SK-N-SH (cell line): Measurements from ENCODE around the gene OTUD5. TPM values are rescaled to one million over a fixed set of nuclear protein-coding genes. Genes with fewer than 3 reads are reported as not detected.
A peak's percentile ranks its signal among the peaks of the same experiment; 100 is the strongest.

Experiments
- CTCF ChIA-PET: fragments of 300-600, 350-600 bp; formaldehyde crosslinking; extraction: SDS; loops from one replicate; lab custom pipeline; 2021; lab: Yijun Ruan, JAX
- POLR2A ChIA-PET: fragments of 350-600 bp; sonication (Branson Sonifier 250); formaldehyde crosslinking; extraction: SDS; loops from one replicate; lab custom pipeline; 2020; ENCODE audit warnings: antibody characterized with exemption, inconsistent platforms; lab: Yijun Ruan, JAX
- DNase-seq: peaks from one replicate; pipeline ENCODE4 v3.0.0; 2012
- H2AFZ ChIP-seq: fragments of 200-600 bp; sonication (generic); 2 replicates; pipeline ENCODE4 v1.8.1; 2016; ENCODE audit warnings: antibody characterized with exemption, mild to moderate bottlenecking, low read depth
- H3F3A ChIP-seq: fragments of 200-600 bp; sonication (generic); replicated peaks from 2 replicates; pipeline ENCODE3; 2016; ENCODE audit warnings: antibody characterized with exemption, mild to moderate bottlenecking; ENCODE audit not compliant: insufficient read depth
- H3K27ac ChIP-seq, 2 experiments: fragments of 200-500 bp in 1 of 2; fragments of 200-600 bp in 1 of 2; sonication (Bioruptor generic) in 1 of 2; sonication (generic), shearing (Covaris generic) in 1 of 2; 2 replicates each; pipeline versions ENCODE4 v1.5.1 to v1.6.1; 2014 to 2016; ENCODE audit warnings: low read depth in 2 of 2, inconsistent platforms in 1 of 2, low read length in 1 of 2, mild to moderate bottlenecking in 1 of 2, mixed read lengths in 1 of 2
- H3K27me3 ChIP-seq: fragments of 200-600 bp; sonication (generic), shearing (Covaris generic); 2 replicates; pipeline ENCODE4 v1.6.1; 2016; ENCODE audit warnings: mixed run types; ENCODE audit not compliant: insufficient read depth
- H3K36me3 ChIP-seq, 2 experiments: fragments of 200-500 bp in 1 of 2; fragments of 200-600 bp in 1 of 2; sonication (Bioruptor generic) in 1 of 2; sonication (generic) in 1 of 2; replicated peaks in 1 of 2; 2 replicates each; pipeline versions ENCODE3 to v1.5.1; 2014 to 2016; ENCODE audit warnings: low read length in 1 of 2, mild to moderate bottlenecking in 1 of 2; ENCODE audit not compliant: insufficient read depth in 2 of 2, control insufficient read depth in 1 of 2
- H3K4me1 ChIP-seq, 2 experiments: fragments of 200-500 bp in 1 of 2; fragments of 200-600 bp in 1 of 2; sonication (Bioruptor generic) in 1 of 2; sonication (generic), shearing (Covaris generic) in 1 of 2; 2 replicates each; pipeline versions ENCODE4 v1.5.1 to v1.6.1; 2014 to 2016; ENCODE audit warnings: low read depth in 1 of 2, low read length in 1 of 2, mixed run types in 1 of 2; ENCODE audit not compliant: insufficient read depth in 2 of 2, control insufficient read depth in 1 of 2
- H3K4me2 ChIP-seq: fragments of 200-600 bp; sonication (generic), shearing (Covaris generic); 2 replicates; pipeline ENCODE4 v1.6.1; 2017; ENCODE audit warnings: mixed run types
- H3K4me3 ChIP-seq, 2 experiments: fragments of 200-500 bp in 1 of 2; fragments of 200-600 bp in 1 of 2; sonication (Bioruptor generic) in 1 of 2; sonication (generic), shearing (Covaris generic) in 1 of 2; 2 replicates each; pipeline versions ENCODE4 v1.5.1 to v1.8.1; 2014 to 2016; ENCODE audit warnings: low read depth in 2 of 2, inconsistent platforms in 1 of 2, low read length in 1 of 2, mild to moderate bottlenecking in 1 of 2, mixed read lengths in 1 of 2, moderate library complexity in 1 of 2
- H3K79me2 ChIP-seq: fragments of 200-600 bp; sonication (generic); 2 replicates; pipeline ENCODE4 v1.8.1; 2017; ENCODE audit warnings: mild to moderate bottlenecking; ENCODE audit not compliant: insufficient read depth
- H3K9ac ChIP-seq: fragments of 200-600 bp; sonication (generic); 2 replicates; pipeline ENCODE4 v1.6.1; 2017; ENCODE audit warnings: mixed run types
- H3K9me2 ChIP-seq: fragments of 200-600 bp; sonication (generic); 2 replicates; pipeline ENCODE4 v1.6.1; 2017; ENCODE audit warnings: mixed run types
- H3K9me3 ChIP-seq: fragments of 200-600 bp; sonication (generic); 2 replicates; pipeline ENCODE4 v1.6.1; 2017; ENCODE audit warnings: mixed run types, mild to moderate bottlenecking, moderate library complexity
- H4K20me1 ChIP-seq: fragments of 200-600 bp; sonication (generic); 2 replicates; pipeline ENCODE4 v1.6.1; 2017; ENCODE audit warnings: mild to moderate bottlenecking, mixed run types; ENCODE audit not compliant: insufficient read depth
- CHD2 ChIP-seq: fragments of 150-350 bp; IDR thresholded peaks from 2 replicates; pipeline ENCODE4 v1.6.1; 2018; ENCODE audit warnings: low read length; ENCODE audit not compliant: partially characterized antibody
- EP300 ChIP-seq, 2 experiments: IDR thresholded peaks; 2 replicates each; pipeline versions ENCODE4 v1.4.0 to v1.6.1; 2012; ENCODE audit warnings: borderline replicate concordance in 1 of 2, low read depth in 1 of 2, low read length in 1 of 2
- GABPA ChIP-seq: IDR thresholded peaks from 2 replicates; pipeline ENCODE4 v1.4.0; 2012; ENCODE audit warnings: low read depth, mild to moderate bottlenecking
- GATA2 ChIP-seq: sonication (generic); formaldehyde crosslinking; IDR thresholded peaks from 2 replicates; pipeline ENCODE4 v1.5.0; 2020; ENCODE audit warnings: mild to moderate bottlenecking, missing genetic modification reagents
- JUND ChIP-seq: IDR thresholded peaks from 2 replicates; pipeline ENCODE4 v1.4.0; 2012
- MEF2A ChIP-seq: IDR thresholded peaks from 2 replicates; pipeline ENCODE4 v1.4.0; 2012; ENCODE audit warnings: low read depth, borderline replicate concordance
- NFIC ChIP-seq: IDR thresholded peaks from 2 replicates; pipeline ENCODE4 v1.4.0; 2012; ENCODE audit warnings: borderline replicate concordance
- PBX3 ChIP-seq: IDR thresholded peaks from 2 replicates; pipeline ENCODE4; 2012
- RAD21 ChIP-seq: IDR thresholded peaks from 2 replicates; pipeline ENCODE4 v1.6.1; 2012; ENCODE audit warnings: mild to moderate bottlenecking, low read length
- RCOR1 ChIP-seq: fragments of 150-350 bp; IDR thresholded peaks from 2 replicates; pipeline ENCODE4 v1.6.1; 2017; ENCODE audit warnings: antibody characterized with exemption, low read length
- RXRA ChIP-seq: IDR thresholded peaks from 2 replicates; pipeline ENCODE4 v1.4.0; 2012; ENCODE audit warnings: low read depth, mild to moderate bottlenecking, borderline replicate concordance
- SMC3 ChIP-seq: IDR thresholded peaks from 2 replicates; pipeline ENCODE4 v1.6.1; 2012; ENCODE audit warnings: low read depth, low read length, improper control_type of control experiment
- TCF12 ChIP-seq: IDR thresholded peaks from 2 replicates; pipeline ENCODE4 v1.4.0; 2012
- USF1 ChIP-seq: IDR thresholded peaks from 2 replicates; pipeline ENCODE4 v1.4.0; 2012; ENCODE audit warnings: low read depth, borderline replicate concordance
- ZBTB33 ChIP-seq: IDR thresholded peaks from 2 replicates; pipeline ENCODE4 v1.4.0; 2012; ENCODE audit warnings: low read depth, borderline replicate concordance
- WGBS: methylation state at CpG from one replicate; pipeline ENCODE4 v1.1.6; 2017; ENCODE audit warnings: low lambda C conversion rate; 5-methylcytosine and 5-hydroxymethylcytosine counted together
- polyA plus RNA-seq, 3 experiments: library from polyadenylated mRNA; depleted of rRNA; stranded (reverse); fragments of >200 nt; gene quantifications; 2 replicates each; pipeline ENCODE4 v1.2.3, GENCODE V29; 2012
- TF ChIP-seq, protein P1 (sequence below): IDR thresholded peaks from 2 replicates; pipeline ENCODE4 v1.4.0; 2012; ENCODE audit warnings: low read depth
- TF ChIP-seq, protein P2 (sequence below): fragments of 150-350 bp; IDR thresholded peaks from 2 replicates; pipeline ENCODE4 v1.6.1; 2017; ENCODE audit warnings: antibody characterized with exemption, low read length, low read depth, borderline replicate concordance

OTUD5 gene
- polyA plus RNA-seq, 1 of the 3 experiments (the other 2 are of a cell fraction) = 90.4 TPM

GRCh38 chrX:48960291-48960690 lies 2.9 kb upstream of the OTUD5 start:
- whole genome bisulfite sequencing = 93% methylated on average over 2 of the region's 2 CpGs
- Histone ChIP-seq H3K79me2 (peaks cover 19% of the 10 kb centered on the region), H3K36me3 (peaks cover 2 to 7% of the 10 kb centered on the region in 2 experiments), H3F3A (no peaks in the 10 kb centered on the region), H3K4me3 (no peak overlapping the region), H3K9me3 (no peaks in the 10 kb centered on the region), H4K20me1 (peaks cover 15% of the 10 kb centered on the region), H3K27me3 (0 out of 2 replicates have a peak, but pooled peaks cover 4% of the 10 kb centered on the region), H3K4me2 (no peak overlapping the region), H3K9ac (no peak overlapping the region), H3K9me2 (no peaks in the 10 kb centered on the region), H2AFZ (no peak overlapping the region), H3K4me1 (peaks cover 10 to 31% of the 10 kb centered on the region in 2 experiments; a peak in 3 of 4 replicates), H3K27ac (no peak overlapping the region)
- CTCF ChIA-PET = no interaction called here
- TF ChIP-seq MEF2A = no peak
- no peak for TF ChIP-seq SMC3
- no peak for TF ChIP-seq RAD21
- TF ChIP-seq RXRA = no peak
- no peak for TF ChIP-seq USF1
- TF ChIP-seq ZBTB33 = no peak
- no peak for TF ChIP-seq CHD2
- no peak for TF ChIP-seq PBX3
- POLR2A ChIA-PET = no interaction called here
- DNase-seq = no peak

DNA sequence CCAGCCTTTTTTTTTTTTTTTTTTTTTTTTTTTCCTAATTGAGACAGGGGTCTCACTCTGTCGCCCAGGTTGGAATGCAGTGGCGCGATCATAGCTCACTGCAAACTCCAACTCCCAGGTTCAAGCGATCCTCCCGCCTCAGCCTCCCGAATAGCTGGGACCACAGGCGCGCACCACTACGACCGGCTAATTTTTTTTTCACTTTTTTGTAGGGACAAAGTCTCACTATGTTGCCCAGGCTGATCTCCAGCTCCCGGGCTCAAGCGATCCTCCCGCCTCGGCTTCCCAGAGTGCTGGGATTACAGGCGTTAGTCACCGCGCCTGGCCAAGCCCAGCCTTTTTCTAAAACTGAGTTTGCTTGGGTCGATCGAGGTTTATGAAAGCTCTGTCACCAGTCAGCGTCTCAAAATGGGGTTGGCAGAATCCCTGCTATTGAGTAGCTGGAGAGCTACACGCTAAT lies 1.3 kb upstream of the OTUD5 start:
- Histone ChIP-seq H3K4me3 (peak overlapping the region; percentile 82 to 93), H3K4me2 (peak overlapping the region; percentile 83), H2AFZ (peak overlapping the region; percentile 85), H3K9me3 (no peaks in the 10 kb centered on the region), H3K4me1 (peaks cover 10 to 40% of the 10 kb centered on the region in 2 experiments; a peak in 3 of 4 replicates), H3K27ac (peak overlapping the region; percentile 53 to 99), H3F3A (no peaks in the 10 kb centered on the region), H3K27me3 (0 out of 2 replicates have a peak, but pooled peaks cover 4% of the 10 kb centered on the region), H3K9ac (peak overlapping the region; percentile 97), H3K9me2 (no peaks in the 10 kb centered on the region), H3K36me3 (peaks cover 9 to 22% of the 10 kb centered on the region in 2 experiments), H4K20me1 (peaks cover 31% of the 10 kb centered on the region), H3K79me2 (peaks cover 35% of the 10 kb centered on the region)
- ChIA-PET CTCF (interaction anchor here (0.6 to 2.9 kb wide), 5 partner anchors 11 to 280 kb away, joined by 3 to 12 read pairs (median 4); partner anchors contain the start of gene KCND1), POLR2A (interaction anchor here (0.6 to 1.7 kb wide), 4 partner anchors 13 to 62 kb away, joined by 3 to 6 read pairs (median 4); partner anchors contain the start of genes GRIPAP1 and KCND1)
- no peak for DNase-seq
- WGBS = 8% methylated on average over 21 of the region's 21 CpGs
- TF ChIP-seq TCF12 (no peak), JUND (no peak), EP300 (IDR thresholded peaks at IDR 0.05; ENCODE audit: borderline replicate concordance in 1 of 2, low read depth in 1 of 2, low read length in 1 of 2) (no peak), USF1 (no peak), NFIC (no peak), PBX3 (no peak), RXRA (no peak; the same call in 1 of the 2 replicates), RCOR1 (no peak), GABPA (no peak), GATA2 (CRISPR knock-in tag) (no peak), MEF2A (no peak), ZBTB33 (no peak)
- TF ChIP-seq, protein P1, sequence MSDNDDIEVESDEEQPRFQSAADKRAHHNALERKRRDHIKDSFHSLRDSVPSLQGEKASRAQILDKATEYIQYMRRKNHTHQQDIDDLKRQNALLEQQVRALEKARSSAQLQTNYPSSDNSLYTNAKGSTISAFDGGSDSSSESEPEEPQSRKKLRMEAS = no peak
- TF ChIP-seq, protein P2, sequence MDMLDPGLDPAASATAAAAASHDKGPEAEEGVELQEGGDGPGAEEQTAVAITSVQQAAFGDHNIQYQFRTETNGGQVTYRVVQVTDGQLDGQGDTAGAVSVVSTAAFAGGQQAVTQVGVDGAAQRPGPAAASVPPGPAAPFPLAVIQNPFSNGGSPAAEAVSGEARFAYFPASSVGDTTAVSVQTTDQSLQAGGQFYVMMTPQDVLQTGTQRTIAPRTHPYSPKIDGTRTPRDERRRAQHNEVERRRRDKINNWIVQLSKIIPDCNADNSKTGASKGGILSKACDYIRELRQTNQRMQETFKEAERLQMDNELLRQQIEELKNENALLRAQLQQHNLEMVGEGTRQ = no peak
